Mesothelial cell of epicardium (in vitro differentiated cells): Measurements from ENCODE around the gene LRRC37A3. TPM values are rescaled to one million over a fixed set of nuclear protein-coding genes. Genes with fewer than 3 reads are reported as not detected.
"Not testable (repeated sequence)": the region's sequence is repeated elsewhere in the genome, so short reads cannot be mapped to it uniquely, and the experiment has no call there.

Experiments
- DNase-seq, 2 experiments: peaks; one replicate each; pipeline ENCODE4 v3.0.0; 2021; ENCODE audit warnings: low spot score in 2 of 2; ENCODE audit not compliant: unreplicated experiment in 2 of 2
- H3K27ac Mint-ChIP-seq: 2 replicates; pipeline ENCODE4 v1.8.0; 2021; ENCODE audit warnings: mixed read lengths
- H3K27me3 Mint-ChIP-seq: 2 replicates; pipeline ENCODE4 v1.8.0; 2021; ENCODE audit warnings: low read depth, mixed read lengths
- H3K36me3 Mint-ChIP-seq: 2 replicates; pipeline ENCODE4 v1.8.0; 2021; ENCODE audit warnings: mixed read lengths
- H3K4me1 Mint-ChIP-seq: 2 replicates; pipeline ENCODE4 v1.8.0; 2021; ENCODE audit warnings: mixed read lengths
- H3K4me3 Mint-ChIP-seq: 2 replicates; pipeline ENCODE4 v1.8.0; 2021; ENCODE audit warnings: mild to moderate bottlenecking, moderate library complexity, mixed read lengths
- H3K9me3 Mint-ChIP-seq: 2 replicates; pipeline ENCODE4 v1.8.0; 2021; ENCODE audit warnings: mixed read lengths
- CTCF ChIP-seq: fragments of 200-600 bp; sonication (generic); IDR thresholded peaks from one replicate; pipeline ENCODE4 v1.5.0; 2021; ENCODE audit warnings: antibody characterized with exemption; ENCODE audit not compliant: unreplicated experiment
- total RNA-seq: library from RNA; stranded (reverse); gene quantifications from 3 replicates; pipeline ENCODE4 v1.2.1, GENCODE V29; 2021

The LRRC37A3 gene
- total RNA-seq, 1 donor from 2014 or later, result 34.7 TPM

DNA sequence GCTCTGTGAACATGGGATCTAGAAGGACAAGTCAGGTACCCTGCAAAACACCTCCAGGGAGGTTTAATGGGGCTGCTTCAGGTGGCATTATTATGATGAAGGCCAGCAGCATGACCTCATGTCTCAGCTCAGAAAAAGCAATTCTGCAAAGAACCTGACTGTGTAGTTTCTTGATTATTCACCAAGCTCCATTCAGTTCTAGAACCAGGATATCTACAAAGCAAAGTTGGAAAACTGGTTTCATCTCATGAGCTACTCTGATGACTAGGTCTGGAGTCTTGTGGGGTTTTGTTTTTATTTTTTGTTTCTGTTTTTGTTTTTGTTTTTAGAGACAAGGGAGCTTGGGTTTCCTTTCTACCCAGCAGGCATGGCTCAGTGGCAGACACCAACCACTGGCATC is 19.0 kb upstream of the LRRC37A3 start:
- no peak for TF ChIP-seq CTCF
- no peak overlapping the region for H3K4me3 Mint-ChIP-seq
- no peaks in the 10 kb centered on the region for H3K36me3 Mint-ChIP-seq
- peaks cover 3% of the 10 kb centered on the region for H3K4me1 Mint-ChIP-seq
- H3K9me3 Mint-ChIP-seq, result no peaks in the 10 kb centered on the region
- no peaks in the 10 kb centered on the region for H3K27me3 Mint-ChIP-seq
- H3K27ac Mint-ChIP-seq, result no peak overlapping the region
- no peak for DNase-seq

GRCh38 chr17:64936117-64936516 is 16.8 kb upstream of the LRRC37A3 start:
- no peak overlapping the region for H3K27ac Mint-ChIP-seq
- H3K4me3 Mint-ChIP-seq, result no peak overlapping the region
- no peak for DNase-seq
- H3K36me3 Mint-ChIP-seq, result no peaks in the 10 kb centered on the region
- no peaks in the 10 kb centered on the region for H3K27me3 Mint-ChIP-seq
- no peaks in the 10 kb centered on the region for H3K9me3 Mint-ChIP-seq
- no peak for TF ChIP-seq CTCF
- H3K4me1 Mint-ChIP-seq, result no peaks in the 10 kb centered on the region

- not testable (repeated sequence) for H3K4me3 Mint-ChIP-seq, H3K4me1 Mint-ChIP-seq, DNase-seq, H3K36me3 Mint-ChIP-seq, H3K27ac Mint-ChIP-seq, H3K9me3 Mint-ChIP-seq, H3K27me3 Mint-ChIP-seq
Observed at GRCh38 chr17:64934284-64934778, 15.1 kb upstream of the LRRC37A3 start.

- not testable (repeated sequence) for H3K27ac Mint-ChIP-seq, H3K4me1 Mint-ChIP-seq, DNase-seq, H3K9me3 Mint-ChIP-seq, H3K36me3 Mint-ChIP-seq, H3K4me3 Mint-ChIP-seq, H3K27me3 Mint-ChIP-seq
Observed at GRCh38 chr17:64932850-64933249, 13.6 kb upstream of the LRRC37A3 start.

GRCh38 chr17:64930374-64930773 is 11.1 kb upstream of the LRRC37A3 start:
- H3K4me1 Mint-ChIP-seq, DNase-seq, H3K4me3 Mint-ChIP-seq, H3K9me3 Mint-ChIP-seq, H3K27me3 Mint-ChIP-seq, H3K36me3 Mint-ChIP-seq, H3K27ac Mint-ChIP-seq: not testable (repeated sequence)

DNA sequence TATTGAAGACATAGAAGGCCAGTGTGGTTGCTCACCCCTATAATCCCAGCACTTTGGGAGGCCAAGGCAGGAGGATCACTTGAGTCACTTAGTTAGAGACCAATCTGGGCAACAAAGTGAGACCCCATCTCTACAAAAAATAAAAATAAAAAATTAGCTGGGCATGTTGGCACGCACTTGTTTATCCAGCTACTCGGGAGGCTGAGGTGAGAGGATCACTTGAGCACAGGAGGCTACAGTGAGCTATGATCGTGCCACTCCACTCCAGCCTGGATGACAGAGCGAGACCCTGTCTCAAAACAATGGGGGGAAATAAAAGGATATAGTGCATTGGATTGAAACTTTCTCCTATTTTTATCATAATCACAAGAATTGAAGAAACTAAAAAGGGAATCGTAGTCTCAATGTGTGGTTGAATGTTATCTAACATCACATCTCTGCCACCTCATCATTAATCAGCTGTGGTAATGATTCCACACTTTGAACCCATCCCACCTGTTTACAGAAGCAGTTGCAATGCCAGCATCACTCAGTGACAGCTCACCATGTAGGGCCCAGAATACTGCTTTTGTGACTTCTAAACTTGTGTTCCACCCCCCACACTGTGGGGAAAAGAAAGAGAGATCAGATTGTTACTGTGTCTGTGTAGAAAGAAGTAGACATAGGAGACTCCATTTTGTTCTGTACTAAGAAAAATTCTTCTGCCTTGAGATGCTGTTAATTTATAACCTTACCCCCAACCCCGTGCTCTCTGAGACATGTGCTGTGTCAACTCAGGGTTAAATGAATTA is 10.3 kb upstream of the LRRC37A3 start:
- not testable (repeated sequence) for H3K4me3 Mint-ChIP-seq, H3K9me3 Mint-ChIP-seq, H3K27me3 Mint-ChIP-seq, DNase-seq, H3K36me3 Mint-ChIP-seq, H3K27ac Mint-ChIP-seq, H3K4me1 Mint-ChIP-seq

GRCh38 chr17:64928701-64929100 is 9.4 kb upstream of the LRRC37A3 start:
- H3K27me3 Mint-ChIP-seq, H3K36me3 Mint-ChIP-seq, DNase-seq, H3K4me1 Mint-ChIP-seq, H3K27ac Mint-ChIP-seq, H3K9me3 Mint-ChIP-seq, H3K4me3 Mint-ChIP-seq: not testable (repeated sequence)

GRCh38 chr17:64927444-64927843 is 8.2 kb upstream of the LRRC37A3 start:
- H3K36me3 Mint-ChIP-seq, DNase-seq, H3K27me3 Mint-ChIP-seq, H3K4me1 Mint-ChIP-seq, H3K9me3 Mint-ChIP-seq, H3K4me3 Mint-ChIP-seq: not testable (repeated sequence)
- H3K27ac Mint-ChIP-seq, result peak overlapping the region; percentile 22
- TF ChIP-seq CTCF, result peak; percentile 45

GRCh38 chr17:64926430-64926829 is 7.2 kb upstream of the LRRC37A3 start:
- H3K36me3 Mint-ChIP-seq, H3K27me3 Mint-ChIP-seq, H3K9me3 Mint-ChIP-seq, H3K27ac Mint-ChIP-seq, H3K4me1 Mint-ChIP-seq, H3K4me3 Mint-ChIP-seq: not testable (repeated sequence)
- peak in 1 of 2 experiments; percentile 29 for DNase-seq

DNA sequence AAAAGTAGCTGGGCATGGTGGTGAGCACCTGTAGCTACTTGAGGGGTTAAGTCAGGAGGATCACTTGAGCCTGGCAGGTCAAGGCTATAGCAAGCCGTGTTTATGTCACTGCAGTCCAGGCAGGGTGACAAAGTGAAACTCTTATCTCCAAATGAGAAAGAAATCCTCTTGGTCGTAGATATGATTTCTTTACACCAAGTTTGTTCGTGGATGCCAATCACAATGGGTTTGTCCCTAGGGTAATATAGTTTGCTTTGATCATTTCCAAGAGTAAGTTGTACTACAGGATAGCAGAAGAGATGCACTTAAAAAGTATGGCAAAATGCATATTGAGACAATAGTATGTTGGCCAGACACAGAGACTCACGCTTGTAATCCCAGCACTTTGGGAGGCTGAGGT is 6.0 kb upstream of the LRRC37A3 start:
- H3K9me3 Mint-ChIP-seq, H3K4me1 Mint-ChIP-seq, H3K36me3 Mint-ChIP-seq, H3K4me3 Mint-ChIP-seq, DNase-seq, H3K27me3 Mint-ChIP-seq, H3K27ac Mint-ChIP-seq: not testable (repeated sequence)

DNA sequence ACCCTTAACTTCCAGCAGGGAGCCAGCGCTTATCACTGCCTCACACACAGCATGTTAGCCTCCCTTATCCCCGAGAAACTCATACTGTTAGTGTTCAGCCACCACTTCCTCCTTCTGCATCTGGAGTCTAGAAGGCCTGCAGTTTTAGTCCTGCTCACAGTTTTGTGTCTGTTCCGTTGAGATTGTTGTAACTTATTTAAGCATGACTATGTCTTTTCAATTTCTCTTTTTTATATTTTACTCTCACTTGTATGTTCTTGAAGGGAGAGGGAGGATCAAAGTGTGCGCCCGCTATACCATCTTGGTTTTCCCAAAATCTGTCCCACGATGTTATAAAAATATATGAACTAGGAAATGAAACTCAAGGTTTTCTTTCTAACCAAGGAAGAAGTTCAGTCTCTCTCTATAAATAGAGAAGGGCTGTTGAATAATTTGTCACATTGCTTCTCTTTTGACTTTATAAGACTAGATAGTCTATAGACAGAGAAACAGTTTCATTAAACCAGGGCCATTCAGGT is 3.8 kb upstream of the LRRC37A3 start:
- not testable (repeated sequence) for H3K9me3 Mint-ChIP-seq, H3K27me3 Mint-ChIP-seq, H3K4me3 Mint-ChIP-seq, DNase-seq, H3K36me3 Mint-ChIP-seq
- Mint-ChIP-seq H3K27ac (peak overlapping the region; percentile 6), H3K4me1 (peaks cover 11% of the 10 kb centered on the region)
